CD4-positive, alpha-beta T cell treated with Interleukin-4 for 1 hour (primary cell): ENCODE measurements around the gene KIF26B.
"Not testable (repeated sequence)": the region's sequence is repeated elsewhere in the genome, so short reads cannot be mapped to it uniquely, and the experiment has no call there.

Experiments used
- DNase-seq, 2 donors: peaks; one replicate each; pipeline ENCODE4 v3.0.0-alpha.2; 2020 to 2022

KIF26B gene

DNA sequence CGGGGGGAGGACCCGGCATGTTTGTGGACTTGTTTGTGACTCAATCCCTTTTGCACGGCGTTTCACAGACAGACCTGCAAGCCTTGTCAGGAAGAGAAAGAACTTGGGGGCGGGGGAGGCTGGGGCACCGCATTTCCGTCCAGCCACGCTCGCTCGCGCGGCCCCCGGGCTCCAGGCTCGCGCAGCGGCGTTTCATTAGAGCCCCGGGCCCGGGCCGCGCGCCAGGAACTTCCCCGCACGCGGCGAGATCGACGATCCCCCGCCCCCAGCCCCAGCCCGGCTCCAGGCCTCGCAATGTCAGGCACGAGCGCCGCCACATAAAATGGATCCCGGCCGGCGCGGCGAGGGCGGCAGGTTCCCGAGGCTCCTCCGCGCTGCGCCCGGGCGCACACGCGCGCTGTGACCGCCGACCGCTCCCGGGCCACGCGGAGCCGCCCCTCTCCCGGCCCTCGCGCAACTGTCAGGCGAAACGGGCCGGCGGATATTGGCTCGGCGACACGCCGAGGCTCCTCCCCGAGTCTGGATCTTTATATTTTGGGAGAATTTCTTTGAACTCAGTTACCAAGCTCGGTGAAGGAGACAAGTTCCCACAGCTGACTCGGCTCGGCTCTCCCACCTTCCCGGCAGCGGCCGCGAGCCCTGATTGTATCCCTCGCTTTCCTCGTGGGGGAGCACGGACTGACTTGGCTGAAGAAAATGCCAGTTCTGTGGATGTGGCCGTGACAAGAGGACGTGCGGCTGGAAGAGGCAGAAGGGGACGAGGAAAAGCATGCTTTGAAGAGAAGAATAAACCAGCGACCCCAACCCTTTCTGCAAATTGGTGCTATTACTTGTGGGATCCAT, at the start of gene KIF26B:
TSS of gene KIF26B (plus strand) at position 557 of the 843 bp plus-strand sequence. CDS start 440 bp downstream, outside the sequence.
- DNase-seq: no peak

DNA sequence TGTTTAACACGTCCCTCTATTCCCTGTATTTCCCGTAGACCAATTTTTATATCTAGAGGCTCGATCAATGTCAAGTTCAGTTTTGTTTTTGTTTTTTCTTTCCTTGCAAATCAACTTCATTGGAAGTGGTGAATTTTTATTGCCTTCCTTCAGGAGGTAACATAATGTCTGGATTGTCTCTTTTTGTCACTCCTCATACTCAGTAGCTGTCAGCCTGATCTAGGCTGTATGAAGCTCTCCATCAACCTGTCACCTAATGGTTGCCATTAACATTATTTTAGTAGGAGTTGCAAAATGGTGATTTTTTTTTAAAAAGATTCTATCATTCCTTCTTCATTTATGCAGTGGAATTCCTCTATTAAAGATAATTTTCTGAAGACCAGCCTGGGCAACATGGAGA, 49.7 kb upstream of the KIF26B start:
- no peak for DNase-seq

DNA sequence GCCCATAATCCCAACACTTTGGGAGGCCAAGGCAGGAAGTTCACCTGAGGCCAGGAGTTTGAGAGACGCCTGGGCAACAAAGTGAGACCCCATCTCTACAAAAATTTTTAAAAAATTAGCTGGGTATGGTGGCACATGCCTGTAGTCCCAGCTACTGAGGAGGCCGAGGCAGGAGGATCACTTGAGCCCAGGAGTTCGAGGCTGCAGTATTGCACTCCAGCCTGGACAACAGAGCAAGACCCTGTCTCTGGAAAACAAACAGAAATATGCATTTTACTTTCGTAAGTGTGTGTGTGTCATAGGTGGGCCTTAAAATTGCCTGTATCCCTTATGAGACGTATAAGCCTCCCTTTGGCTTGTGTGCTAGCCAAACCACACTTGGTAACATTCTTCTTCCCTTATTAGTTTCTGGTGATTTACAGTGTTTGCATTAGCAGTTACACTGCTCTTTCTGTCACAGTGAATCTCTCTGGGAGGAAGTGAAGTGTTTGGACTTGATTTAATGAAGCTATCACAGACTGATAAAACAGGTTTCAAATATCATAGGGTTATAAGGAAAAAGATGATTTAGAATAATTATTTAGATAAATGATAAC, 48.9 kb upstream of the KIF26B start:
- no peak for DNase-seq

DNA sequence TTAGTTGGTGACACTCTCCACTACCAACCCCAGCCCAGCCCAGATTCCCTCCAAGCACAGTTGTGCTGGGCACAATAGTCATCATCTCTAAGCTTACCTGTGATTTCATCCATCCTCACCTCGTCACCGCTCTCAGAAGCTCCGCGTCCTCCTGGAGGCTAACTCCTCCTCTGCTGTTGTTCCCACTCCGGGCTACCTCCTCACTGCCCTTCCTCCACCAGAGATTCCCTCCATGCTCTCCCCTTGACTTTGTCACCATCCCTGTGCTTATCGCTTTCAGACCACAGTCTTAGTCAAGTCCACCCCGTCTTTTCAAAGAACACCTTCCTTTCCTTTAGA, 47.0 kb upstream of the KIF26B start:
- DNase-seq: no peak

DNA sequence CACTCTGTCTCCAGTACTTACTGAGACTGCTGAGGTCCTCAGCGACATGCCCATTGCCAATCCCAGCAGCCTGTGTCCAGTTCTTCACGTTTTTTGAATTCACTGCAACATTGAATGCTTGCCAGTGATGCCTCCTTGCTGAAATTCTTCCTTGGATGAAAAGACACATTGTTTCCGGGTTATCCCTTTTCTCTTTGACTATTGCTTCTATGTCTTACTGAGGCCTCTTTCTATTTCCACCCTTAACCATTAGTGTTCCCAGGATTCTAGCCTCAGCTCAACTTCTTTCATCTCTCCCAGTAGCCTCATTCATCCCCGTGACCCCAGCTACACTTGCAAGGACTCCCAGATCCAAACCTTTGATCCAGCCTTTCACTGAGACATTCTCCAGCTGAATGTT, 46.5 kb upstream of the KIF26B start:
- no peak for DNase-seq

DNA sequence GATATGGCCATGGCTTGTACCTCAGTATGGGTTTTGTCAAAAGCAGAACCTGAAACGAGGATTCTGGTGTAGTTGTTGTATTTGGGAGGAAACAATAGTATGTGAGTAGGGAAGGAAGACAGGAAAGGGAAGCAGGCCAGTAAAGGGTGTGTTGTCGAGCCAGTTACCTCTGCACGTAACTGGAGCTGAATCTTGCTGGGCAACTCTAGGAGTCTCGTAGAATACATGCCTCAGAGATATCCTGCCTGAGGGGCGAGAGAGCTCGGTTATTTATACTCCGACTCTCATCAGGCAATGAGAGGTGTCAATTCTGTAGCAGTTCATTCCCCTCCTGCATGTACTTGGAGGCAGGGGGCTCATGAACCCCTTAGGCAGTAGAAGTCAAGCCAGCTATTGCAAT, 45.9 kb upstream of the KIF26B start:
- no peak for DNase-seq

DNA sequence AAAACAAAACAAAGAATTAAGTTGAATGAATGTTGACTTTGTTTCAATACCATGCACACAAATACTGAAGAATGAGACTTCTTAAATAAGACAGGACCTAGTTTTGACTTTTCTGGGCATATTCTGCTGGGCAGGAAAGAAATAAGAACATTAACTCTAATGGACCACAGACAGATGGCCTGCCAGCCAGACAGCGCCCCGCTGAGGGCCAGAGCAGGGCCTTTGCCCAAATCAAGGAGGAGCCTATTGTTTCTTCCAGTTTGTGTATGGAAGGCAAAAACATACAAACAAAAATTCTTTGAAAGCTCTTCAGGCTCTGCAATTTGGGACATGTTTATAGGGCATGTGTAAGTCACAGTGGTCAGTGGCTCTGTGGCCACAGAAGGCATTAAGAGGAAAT, 44.4 kb upstream of the KIF26B start:
- DNase-seq: no peak

DNA sequence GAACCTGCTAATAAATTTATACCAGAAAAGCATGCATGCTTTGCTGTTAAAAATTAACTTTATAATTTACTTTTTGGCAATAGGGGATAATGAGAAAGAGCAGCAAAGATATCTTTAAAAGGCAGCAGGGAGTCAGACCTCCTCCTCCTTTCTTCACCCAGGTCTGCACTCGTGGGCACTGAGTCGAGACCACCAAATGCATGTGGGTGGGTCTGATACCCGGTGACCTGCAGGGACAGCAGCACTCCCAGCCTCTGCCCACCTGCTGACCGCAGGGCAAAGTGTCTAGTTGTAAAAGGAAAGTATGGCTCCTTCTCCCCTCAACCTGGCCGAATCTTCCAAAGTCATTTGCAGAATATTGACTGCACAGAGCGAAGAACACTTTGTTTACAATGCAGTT, 43.7 kb upstream of the KIF26B start:
- DNase-seq: no peak

DNA sequence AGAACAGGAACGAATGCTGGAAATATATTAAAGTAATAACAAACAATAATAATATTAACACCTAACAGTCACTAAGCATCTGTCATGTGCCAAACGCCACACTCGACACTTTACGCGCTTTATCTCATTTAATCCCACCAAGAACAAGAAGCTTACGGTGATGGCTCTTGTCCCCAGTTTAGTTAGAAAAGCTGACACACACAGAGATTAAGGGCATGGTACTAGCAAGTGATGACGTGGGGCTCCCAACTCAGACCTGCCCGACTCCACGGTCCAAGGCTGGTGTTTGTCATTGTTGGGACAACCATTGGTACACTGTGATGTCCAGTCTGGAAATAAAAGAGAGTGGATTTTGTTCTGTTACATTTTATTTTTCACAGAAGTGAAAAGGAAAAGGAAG, 41.1 kb upstream of the KIF26B start:
- DNase-seq: no peak

DNA sequence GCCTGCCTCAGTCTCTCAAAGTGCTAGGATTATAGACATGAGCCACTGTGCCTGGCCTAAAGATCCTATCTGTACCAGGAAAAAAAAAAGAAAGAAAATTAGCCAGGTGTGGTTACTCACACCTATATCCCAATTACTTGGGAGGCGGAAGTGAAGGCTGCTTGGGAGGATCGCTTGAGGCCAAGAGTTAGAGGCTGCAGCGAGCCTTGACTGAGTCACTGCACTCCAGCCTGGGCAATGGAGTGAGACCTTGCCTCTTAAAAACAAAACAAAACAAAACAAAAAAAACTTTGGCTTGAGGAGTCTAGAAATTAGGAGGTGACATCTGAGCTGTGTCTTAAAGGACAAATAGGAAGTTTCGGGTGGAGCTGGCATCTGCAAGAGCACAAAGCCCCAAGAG, 38.7 kb upstream of the KIF26B start:
- DNase-seq: no peak

DNA sequence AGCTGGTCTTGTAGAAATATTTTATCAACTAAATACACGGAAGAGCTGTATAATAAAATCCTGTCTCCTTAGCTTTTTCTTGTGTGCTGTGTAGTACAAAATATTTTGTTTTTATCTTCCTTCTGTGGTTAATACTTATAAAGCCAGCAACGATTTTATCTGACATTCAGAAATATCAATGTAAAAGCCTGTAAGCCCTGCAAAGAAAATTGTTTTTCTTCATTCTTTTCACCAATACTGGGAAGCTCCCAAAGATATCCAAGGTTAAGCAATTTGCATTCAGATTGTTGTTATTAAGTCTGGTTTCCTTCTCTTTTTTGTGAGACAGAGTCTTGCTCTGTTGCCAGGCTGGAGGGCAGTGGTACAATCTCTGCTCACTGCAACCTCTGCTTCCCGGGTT, 38.0 kb upstream of the KIF26B start:
- DNase-seq: no peak

DNA sequence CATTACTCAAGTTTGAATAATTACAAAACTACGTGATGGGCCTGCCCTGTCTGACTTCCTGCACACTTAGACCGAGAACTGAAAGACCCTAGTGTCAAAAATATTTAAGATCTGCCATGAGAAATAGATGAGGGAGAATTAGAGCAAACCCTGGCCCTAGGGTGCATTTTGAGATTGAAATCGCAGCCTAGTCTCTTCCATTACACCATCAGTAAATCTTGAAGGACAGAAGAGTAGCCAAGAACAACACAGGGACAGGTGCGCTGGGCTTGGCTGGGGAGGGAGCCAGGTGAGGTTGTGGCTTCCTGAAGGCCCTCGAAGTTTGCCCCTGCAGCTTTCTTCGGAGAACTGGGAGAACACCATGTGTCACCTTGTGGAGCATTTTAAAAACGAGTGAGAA, 36.7 kb upstream of the KIF26B start:
- no peak for DNase-seq

DNA sequence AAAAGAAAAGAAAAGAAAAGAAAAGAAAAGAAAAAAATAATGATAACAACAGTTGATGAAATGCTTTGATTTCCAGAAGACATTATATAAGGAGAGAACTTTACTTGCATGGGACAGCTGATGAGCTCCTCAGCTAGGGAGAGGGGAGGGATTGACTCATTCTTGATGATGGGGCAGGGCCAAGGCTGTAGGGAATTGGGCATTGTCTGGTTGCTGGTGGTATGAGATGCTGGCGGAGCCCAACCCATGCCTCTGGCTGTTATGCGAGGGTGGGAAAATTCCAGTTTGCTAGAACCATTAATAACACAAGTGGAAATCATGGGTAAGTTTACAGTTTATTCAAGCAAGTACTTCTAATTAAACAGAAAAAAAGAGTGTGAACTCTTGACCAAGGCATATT, 36.0 kb upstream of the KIF26B start:
- no peak for DNase-seq

DNA sequence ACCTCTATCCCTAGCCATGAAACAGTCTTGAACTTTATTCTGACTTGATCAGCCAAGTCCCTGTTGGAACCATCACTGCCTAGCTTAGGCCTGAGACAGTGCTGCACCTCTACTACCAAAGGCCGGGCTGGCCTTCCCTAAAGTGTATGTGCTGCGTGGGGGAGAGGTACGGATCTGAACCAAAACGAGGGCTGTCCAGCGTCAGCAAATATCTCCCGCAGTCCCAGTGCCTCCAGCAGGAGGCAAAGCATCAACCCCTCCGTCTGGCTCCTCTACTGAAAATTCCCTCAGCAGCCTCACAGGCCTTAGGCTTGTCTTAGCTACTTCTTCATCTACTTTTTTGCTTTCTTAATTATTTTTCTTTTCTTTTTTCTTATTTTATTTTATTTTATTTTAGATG, 33.3 kb upstream of the KIF26B start:
- no peak for DNase-seq

DNA sequence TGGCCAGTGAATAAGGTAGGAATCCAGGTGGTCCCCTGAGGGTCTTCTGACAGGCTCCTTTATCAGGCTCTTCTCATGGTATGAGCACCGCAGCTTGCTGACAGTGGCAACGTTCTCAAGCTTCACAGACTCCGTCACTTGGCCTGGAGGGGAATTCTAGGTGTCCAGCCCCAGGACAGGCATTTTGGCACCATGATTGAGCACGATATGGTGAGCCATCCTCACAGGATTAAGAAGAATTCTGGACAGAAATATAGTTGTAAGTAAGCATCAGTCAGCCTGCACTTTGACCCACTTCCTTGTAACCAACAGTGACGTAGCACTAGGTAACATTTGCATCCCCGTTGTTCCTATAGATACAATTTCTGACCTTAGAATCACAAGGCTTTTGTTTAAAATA, 30.5 kb upstream of the KIF26B start:
- no peak for DNase-seq

DNA sequence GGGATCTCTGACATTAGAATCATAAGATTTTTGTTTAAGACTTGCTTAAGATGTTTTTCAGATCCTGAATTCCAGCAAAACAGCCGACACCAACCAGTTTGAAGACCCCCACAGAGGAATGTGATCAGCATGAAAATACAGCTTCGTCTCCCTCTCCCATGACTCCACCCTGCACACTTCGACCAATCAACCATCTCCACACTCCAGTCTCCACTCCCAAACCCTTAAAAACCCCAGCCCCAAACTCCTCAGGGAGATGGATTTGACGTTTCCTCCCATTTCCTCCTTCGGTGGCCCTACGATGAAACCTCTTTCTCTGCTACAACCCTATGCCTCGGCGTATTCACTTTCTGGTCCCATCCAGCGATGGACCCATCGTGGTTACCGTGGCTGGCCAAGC, 30.1 kb upstream of the KIF26B start:
- no peak for DNase-seq

DNA sequence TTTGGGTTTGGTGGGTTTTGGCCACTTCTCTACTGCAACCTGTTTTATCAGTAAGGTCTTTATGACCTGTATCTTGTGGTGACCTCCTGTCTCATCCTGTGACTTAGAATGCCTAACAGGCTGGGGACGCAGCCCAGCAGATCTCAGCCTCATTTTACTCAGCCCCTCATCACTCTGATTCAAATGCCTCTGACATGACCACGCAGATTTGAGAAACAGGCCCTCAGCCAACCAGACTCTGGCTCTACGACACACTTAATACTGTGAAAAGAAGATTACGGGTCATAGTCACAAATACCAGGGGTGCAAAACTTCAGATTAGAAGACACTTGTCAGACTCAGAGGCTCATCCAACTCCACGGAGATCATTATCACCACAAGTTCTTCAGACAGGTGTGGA, 28.3 kb upstream of the KIF26B start:
- DNase-seq: no peak

DNA sequence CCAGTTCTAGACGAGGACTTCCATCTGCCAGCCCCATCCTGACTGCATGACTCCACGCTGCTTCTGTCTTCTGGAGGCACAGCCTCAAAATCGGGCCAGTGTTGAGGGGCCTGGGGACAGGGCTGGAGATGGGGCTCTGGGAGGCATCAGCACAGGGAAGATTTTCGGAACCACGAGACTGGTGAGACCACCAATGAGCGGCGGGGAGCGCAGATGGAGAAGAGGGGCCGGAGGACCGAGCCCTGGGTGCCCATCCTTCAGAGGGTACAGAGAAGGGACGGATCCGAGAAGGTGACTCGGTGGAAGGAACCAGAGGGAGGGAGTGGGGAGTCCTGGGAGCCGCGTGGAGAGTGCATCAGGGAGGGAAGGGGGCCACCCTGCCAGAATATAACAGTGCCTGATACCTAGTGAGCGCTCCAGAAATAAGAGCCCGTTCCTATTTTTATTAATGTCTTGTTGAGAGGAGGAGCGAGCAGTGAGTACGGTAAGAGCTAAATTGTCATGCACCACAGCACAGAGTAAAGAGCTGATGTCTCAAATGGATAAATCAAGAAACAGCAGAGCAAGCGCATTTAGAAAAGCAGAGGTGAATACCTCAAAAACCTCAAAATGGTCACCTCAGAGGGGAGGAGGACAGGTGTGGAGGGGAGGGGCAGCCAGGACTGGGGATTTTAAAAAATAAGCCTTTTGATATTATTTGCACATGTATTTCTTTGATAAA, 26.2 kb upstream of the KIF26B start:
- DNase-seq: no peak

DNA sequence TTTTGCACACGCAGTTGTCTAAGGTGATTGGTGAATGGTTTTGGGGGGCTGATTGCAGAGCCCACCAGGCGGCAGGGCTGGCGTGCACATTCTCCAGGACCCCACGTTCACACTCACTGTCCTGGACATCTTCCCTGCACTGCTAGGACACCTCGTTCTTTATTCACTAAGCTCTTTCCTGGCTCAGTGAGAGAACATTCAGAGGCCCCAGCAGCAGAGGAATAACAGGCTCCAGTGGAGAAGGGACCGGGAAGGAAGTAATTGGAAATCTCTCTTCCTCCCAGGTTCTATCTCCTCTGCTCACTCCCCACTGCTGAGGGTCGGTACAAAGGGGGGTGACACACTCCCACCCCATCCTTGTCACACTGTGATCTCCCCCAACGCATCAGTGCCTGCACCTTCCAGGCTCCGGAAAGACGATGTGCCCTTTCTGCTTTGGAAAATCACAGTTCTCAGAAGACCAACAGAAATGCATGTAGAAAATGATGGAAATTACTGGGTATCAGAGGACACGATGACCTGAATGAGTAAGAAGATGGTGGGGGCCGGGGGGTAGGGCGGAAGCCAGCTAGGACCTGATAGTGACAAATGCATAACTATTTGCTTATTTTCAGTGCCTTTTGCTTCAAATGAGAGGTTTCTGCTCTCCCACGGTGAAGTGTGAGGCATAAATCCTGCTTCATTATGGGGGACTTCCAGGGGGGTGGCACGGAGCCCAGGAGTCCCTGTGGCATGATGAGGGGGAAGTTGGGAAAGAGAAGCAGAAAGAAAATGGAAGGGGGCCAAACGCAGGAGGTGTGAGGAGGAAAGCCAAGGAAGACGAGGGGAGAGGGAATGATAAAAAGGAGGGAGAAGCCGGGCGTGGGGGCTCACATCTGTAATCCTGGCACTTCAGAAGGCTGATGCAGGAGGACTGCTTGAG, 25.2 kb upstream of the KIF26B start:
- no peak for DNase-seq

DNA sequence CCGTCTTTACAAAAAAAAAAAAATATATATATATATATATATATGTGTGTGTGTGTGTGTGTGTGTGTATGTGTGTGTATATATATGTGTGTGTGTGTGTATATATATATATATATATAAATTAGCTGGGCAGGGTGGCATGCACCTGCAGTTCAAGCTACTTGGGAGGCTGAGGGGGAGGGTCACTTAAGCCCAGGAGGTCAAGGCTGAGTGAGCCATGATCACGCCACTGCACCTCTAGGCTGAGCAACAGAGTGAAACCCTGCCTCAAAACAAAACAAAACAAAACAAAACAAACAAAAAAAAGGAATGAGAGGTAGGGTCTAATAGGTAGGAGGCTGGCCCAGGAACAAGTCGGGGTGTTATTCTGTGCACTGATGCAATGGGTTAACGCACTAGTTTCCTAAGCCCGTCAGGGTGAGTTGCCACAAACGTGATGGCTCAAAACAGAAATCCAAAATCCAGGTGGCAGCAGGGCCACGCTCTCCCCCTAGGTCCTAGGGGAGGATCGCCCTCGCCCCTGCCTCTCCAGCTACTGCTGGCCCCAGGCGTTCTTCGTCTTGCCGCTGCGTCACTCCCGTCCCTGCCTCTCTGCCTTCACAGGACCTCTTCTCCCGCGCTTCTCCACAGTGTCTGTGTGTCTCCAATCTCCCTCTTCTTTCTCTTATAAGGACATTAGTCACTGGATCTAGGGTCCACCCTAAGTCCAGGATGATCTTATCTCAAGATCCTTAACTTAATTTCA, 24.3 kb upstream of the KIF26B start:
- not testable (repeated sequence) for DNase-seq

DNA sequence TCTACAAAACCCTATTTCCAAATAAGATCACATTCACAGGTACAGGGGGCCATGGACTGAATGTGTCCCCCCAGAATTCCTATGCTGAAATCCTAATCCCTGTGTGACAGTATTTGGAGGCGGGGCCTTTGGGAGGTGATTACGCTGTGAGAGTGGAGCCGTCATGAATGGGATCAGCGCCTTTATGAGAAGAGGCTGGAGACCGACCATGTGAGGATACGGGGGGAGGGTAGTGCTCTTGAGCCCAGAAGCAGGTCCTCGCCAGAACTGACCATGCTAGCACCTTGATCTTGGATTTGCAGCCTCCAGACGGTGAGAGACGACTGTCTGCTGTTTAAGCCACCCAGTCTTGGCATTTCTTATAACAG, 23.8 kb upstream of the KIF26B start:
- DNase-seq: no peak

DNA sequence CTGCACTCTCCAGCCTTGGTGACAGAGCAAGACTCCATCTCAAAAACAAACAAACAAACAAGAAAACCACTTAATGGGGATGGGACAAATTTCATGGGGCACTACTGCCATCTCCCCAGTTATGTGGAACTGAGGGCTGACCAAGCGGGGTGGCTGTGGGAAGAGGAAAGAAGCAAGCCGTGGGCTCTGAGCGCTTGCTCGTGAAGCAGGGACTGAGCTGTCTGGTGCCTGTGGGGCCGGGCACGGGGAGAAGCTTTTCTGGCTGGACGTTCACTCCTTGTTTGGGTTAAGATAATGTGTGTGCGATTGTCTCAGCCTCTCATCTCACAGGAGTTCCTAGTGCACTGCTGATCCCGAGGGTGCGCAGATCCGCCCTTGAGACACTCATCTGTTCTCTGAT, 22.0 kb upstream of the KIF26B start:
- DNase-seq: no peak
